Measurements from ENCODE around the gene TAF9. TPM values are rescaled to one million over a fixed set of nuclear protein-coding genes. Genes with fewer than 3 reads are reported as not detected.
"Not testable (repeated sequence)": the region's sequence is repeated elsewhere in the genome, so short reads cannot be mapped to it uniquely, and the experiment has no call there.

The TAF9 gene
- total and polyA plus RNA-seq, 12 donors: 35.8 to 62.2 (median 44.5) TPM

DNA sequence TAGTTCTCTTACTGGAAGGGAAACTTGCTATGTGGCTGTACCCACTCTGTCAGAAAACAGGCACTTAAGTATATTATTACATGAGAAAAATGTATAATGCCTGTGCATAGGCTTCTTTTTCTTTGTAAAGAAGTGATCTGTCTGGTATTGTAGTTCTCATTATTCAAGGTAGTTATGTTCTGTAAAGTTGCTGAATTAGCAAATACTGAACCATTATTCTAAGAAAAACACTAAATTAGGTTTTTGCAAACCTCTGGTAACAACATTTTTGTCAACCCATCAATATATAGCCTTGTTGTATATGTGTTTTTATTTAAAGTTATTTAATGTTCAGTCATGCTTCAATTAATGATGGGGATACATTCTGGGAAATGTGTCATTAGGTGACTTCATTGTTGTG is 9.1 kb upstream of the TAF9 start:
- intact Hi-C loops (cut with DNase I): no loop called here
- Histone ChIP-seq H3K27ac (no peak overlapping the region), H3K9me3 (no peaks in the 10 kb centered on the region), H3K4me3 (no peak overlapping the region), H3K36me3 (peaks cover 0 to 95% (median 45%) of the 10 kb centered on the region in 9 donors), H3K27me3 (no peaks in the 10 kb centered on the region), H3K4me1 (no peaks in the 10 kb centered on the region)
- TF ChIP-seq, protein P1, sequence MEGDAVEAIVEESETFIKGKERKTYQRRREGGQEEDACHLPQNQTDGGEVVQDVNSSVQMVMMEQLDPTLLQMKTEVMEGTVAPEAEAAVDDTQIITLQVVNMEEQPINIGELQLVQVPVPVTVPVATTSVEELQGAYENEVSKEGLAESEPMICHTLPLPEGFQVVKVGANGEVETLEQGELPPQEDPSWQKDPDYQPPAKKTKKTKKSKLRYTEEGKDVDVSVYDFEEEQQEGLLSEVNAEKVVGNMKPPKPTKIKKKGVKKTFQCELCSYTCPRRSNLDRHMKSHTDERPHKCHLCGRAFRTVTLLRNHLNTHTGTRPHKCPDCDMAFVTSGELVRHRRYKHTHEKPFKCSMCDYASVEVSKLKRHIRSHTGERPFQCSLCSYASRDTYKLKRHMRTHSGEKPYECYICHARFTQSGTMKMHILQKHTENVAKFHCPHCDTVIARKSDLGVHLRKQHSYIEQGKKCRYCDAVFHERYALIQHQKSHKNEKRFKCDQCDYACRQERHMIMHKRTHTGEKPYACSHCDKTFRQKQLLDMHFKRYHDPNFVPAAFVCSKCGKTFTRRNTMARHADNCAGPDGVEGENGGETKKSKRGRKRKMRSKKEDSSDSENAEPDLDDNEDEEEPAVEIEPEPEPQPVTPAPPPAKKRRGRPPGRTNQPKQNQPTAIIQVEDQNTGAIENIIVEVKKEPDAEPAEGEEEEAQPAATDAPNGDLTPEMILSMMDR (IDR thresholded peaks at IDR 0.05): no peak
- DNase-seq: no peak
- no peak for ATAC-seq

DNA sequence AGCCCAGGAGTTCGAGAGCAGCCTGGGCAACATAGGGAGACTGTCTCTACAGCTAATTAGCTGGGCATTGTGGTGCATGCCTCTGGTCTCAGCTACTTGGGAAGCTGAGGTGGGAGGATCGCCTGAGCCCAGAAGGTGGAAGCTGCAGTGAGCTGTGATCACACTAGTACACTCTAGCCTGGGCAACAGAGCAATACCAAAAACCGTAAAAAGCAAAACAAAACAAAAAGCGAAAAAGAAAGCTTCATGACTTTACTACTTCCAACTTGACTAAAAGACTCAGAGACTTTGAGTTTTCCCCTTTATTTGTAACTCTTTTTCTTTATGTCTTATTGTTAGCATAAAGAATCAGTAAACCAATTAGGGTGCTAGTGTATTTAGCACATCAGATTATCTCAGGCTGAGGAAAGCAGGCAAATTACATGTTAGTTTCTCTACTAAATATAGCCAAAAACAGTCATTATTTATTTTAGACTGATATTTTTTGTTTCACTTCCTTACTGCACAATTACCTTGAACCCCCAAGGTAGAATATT is 5.7 kb upstream of the TAF9 start:
- Histone ChIP-seq H3K27ac (peak overlapping the region in 2 of 10 donors; percentile 17 to 52), H3K4me3 (no peak overlapping the region), H3K4me1 (peaks cover 0 to 26% (median 16%) of the 10 kb centered on the region in 9 donors), H3K9me3 (no peaks in the 10 kb centered on the region), H3K27me3 (no peaks in the 10 kb centered on the region), H3K36me3 (peaks cover 0 to 62% (median 23%) of the 10 kb centered on the region in 9 donors)
- DNase-seq: no peak
- intact Hi-C loops (cut with DNase I): no loop called here
- 96 to 97% methylated on average over 4 of the region's 4 CpGs for WGBS, 2 donors
- ATAC-seq: no peak
- TF ChIP-seq, protein P1 (IDR thresholded peaks at IDR 0.05): no peak

DNA sequence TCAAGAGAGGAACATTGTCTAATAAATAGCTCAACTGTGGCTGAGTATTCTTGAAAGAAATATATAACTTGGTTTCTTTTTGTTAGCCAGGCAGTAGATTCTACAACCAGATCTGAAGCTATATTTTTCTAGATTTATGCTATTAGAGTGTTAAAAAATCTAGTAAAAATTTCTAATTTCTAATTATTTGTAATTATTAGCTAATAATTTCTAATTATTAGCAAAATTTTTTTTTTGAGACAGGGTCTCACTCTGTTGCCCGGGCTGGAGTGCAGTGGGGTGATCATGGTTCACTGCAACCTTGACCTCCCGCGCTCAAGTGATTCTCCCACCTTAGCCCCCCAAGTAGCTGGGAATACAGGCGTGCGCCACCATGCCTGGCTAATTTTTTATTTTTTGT is 3.1 kb upstream of the TAF9 start:
- intact Hi-C loops (cut with DNase I): no loop called here
- Histone ChIP-seq H3K4me1 (peaks cover 0 to 40% (median 28%) of the 10 kb centered on the region in 9 donors), H3K9me3 (no peaks in the 10 kb centered on the region), H3K27ac (no peak overlapping the region), H3K36me3 (peaks cover 0 to 39% (median 10%) of the 10 kb centered on the region in 9 donors), H3K4me3 (no peak overlapping the region), H3K27me3 (no peaks in the 10 kb centered on the region)
- ATAC-seq (no peak), DNase-seq (no peak)
- WGBS, 2 donors: 91 to 97% methylated on average over 5 of the region's 5 CpGs
- TF ChIP-seq, protein P1 (IDR thresholded peaks at IDR 0.05): no peak

DNA sequence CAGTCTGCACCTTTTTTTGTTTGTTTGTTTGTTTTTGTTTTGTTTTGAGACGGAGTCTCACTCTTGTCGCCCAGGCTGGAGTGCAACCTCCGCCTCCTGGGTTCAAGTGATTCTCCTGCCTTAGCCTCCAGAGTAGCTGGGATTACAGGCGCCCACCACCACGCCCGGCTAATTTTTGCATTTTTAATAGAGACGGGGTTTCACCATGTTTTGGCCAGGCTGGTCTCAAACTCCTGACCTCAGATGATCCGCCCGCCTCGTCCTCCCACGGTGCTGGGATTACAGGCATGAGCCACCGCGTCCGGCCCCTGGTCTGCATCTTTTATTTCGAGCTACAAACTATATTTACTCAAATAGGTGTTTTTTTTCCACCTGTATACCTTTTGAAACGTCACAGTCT is 1.0 kb upstream of the TAF9 start:
- intact Hi-C loops (cut with DNase I); H3K9me3 ChIP-seq; DNase-seq; H3K27me3 ChIP-seq; ATAC-seq: not testable (repeated sequence)
- Histone ChIP-seq H3K4me1 (peaks cover 0 to 50% (median 31%) of the 10 kb centered on the region in 9 donors), H3K27ac (peak overlapping the region in 8 of 10 donors; percentile 95 to 100 (median 99)), H3K4me3 (peak overlapping the region; percentile 52 to 87 (median 78)), H3K36me3 (peaks cover 0 to 41% (median 21%) of the 10 kb centered on the region in 9 donors)
- WGBS, 2 donors: 2 to 3% methylated on average over 16 of the region's 16 CpGs

Measured in heart right ventricle (tissue), 16 donors.